K562 (cell line): ENCODE results near the gene TEDC1. TPM values are rescaled to one million over a fixed set of nuclear protein-coding genes. Genes with fewer than 3 reads are reported as not detected.
A peak's percentile ranks its signal among the peaks of the same experiment; 100 is the strongest.

Experiments
- ATAC-seq: fragments of 200-7000 bp; cut with Tn5 transposase; 3 replicates; pipeline ENCODE4 v1.9.1; 2020; ENCODE audit warnings: moderate library complexity
- BruUV-seq: library from RNA; stranded (reverse); fragments of 400-500 nt; replicated peaks from 2 replicates; lab custom pipeline; 2021; lab: Mats Ljungman, UMichigan
- CTCF ChIA-PET: fragments of 300-600 bp; formaldehyde crosslinking; extraction: SDS; loops from one replicate; lab custom pipeline; 2021; ENCODE audit warnings: low intra/inter-chr PET ratio; lab: Yijun Ruan, JAX
- POLR2A ChIA-PET: fragments of 300-600, 350-650 bp; sonication (Branson Sonifier 250); formaldehyde crosslinking; extraction: SDS; loops from one replicate; lab custom pipeline; 2021; ENCODE audit warnings: antibody characterized with exemption, inconsistent platforms; lab: Yijun Ruan, JAX
- DNase-seq, 4 experiments: peaks; one replicate each; pipeline versions ENCODE4 v3.0.0 to v3.0.0-alpha.2; 2011 to 2018; ENCODE audit warnings: low spot score in 3 of 4, mixed read lengths in 3 of 4; ENCODE audit errors: extremely low read depth in 1 of 4
- FAIRE-seq: peaks from 2 replicates; lab custom pipeline; 2011; peaks lifted over from hg19 to GRCh38; lab: Jason Lieb, UNC
- H2AFZ ChIP-seq: 2 replicates; pipeline ENCODE4 v1.6.0; 2011; ENCODE audit warnings: low read depth, low read length, control low read depth, inconsistent platforms
- H3K27ac ChIP-seq: fragments of 200-600 bp; 3 replicates; pipeline ENCODE4 v1.8.0; 2011; ENCODE audit warnings: low read depth, mild to moderate bottlenecking, control low read depth, inconsistent platforms, low read length, moderate library complexity, mixed read lengths; ENCODE audit errors: extremely low read depth
- H3K27me3 ChIP-seq, 2 experiments: fragments of 300-600 bp in 1 of 2; 2 replicates in 1 of 2; 3 replicates in 1 of 2; pipeline versions ENCODE4 v1.6.0 to v1.8.0; 2011; ENCODE audit warnings: inconsistent platforms in 2 of 2, low read length in 2 of 2, mild to moderate bottlenecking in 1 of 2, mixed read lengths in 1 of 2, moderate library complexity in 1 of 2; ENCODE audit not compliant: control insufficient read depth in 2 of 2, insufficient read depth in 2 of 2
- H3K36me3 ChIP-seq: fragments of 300-600 bp; 3 replicates; pipeline ENCODE4 v1.8.0; 2011; ENCODE audit warnings: mild to moderate bottlenecking, low read length, inconsistent platforms; ENCODE audit not compliant: control insufficient read depth, insufficient read depth
- H3K4me1 ChIP-seq, 2 experiments: fragments of 200-600 bp in 1 of 2; replicated peaks in 1 of 2; 2 replicates in 1 of 2; 3 replicates in 1 of 2; pipeline versions ENCODE4 v1.5.1 to v1.8.0; 2011; ENCODE audit warnings: inconsistent platforms in 2 of 2, low read length in 2 of 2, mild to moderate bottlenecking in 1 of 2, mixed read lengths in 1 of 2, moderate library complexity in 1 of 2; ENCODE audit not compliant: control insufficient read depth in 2 of 2, insufficient read depth in 2 of 2
- H3K4me2 ChIP-seq: 2 replicates; pipeline ENCODE4 v1.6.1; 2011; ENCODE audit warnings: low read length, control low read depth, inconsistent platforms, mixed read lengths; ENCODE audit not compliant: insufficient read depth
- H3K4me3 ChIP-seq: fragments of 200-600 bp; sonication (generic), shearing (Covaris generic); 2 replicates; pipeline ENCODE4 v1.5.1; 2016; ENCODE audit warnings: control low read depth, inconsistent platforms
- H3K79me2 ChIP-seq: fragments of 200-600 bp; 3 replicates; pipeline ENCODE4 v1.8.0; 2011; ENCODE audit warnings: low read length, inconsistent platforms; ENCODE audit not compliant: control insufficient read depth, insufficient read depth
- H3K9ac ChIP-seq, 2 experiments: 2 replicates each; pipeline versions ENCODE4 v1.6.0 to v1.6.1; 2011; ENCODE audit warnings: low read depth in 2 of 2, low read length in 2 of 2, control low read depth in 1 of 2, inconsistent platforms in 1 of 2, mild to moderate bottlenecking in 1 of 2, mixed read lengths in 1 of 2; ENCODE audit not compliant: insufficient read depth in 1 of 2
- H3K9me1 ChIP-seq: one replicate; pipeline ENCODE4 v1.6.0; 2011; ENCODE audit warnings: inconsistent platforms, mild to moderate bottlenecking, low read length, moderate library complexity; ENCODE audit not compliant: control insufficient read depth, insufficient read depth
- H3K9me3 ChIP-seq: replicated peaks from 2 replicates; pipeline ENCODE4 v1.5.1; 2011; ENCODE audit warnings: low read depth, low read length, inconsistent platforms; ENCODE audit not compliant: control insufficient read depth, insufficient read depth
- H4K20me1 ChIP-seq: replicated peaks from 2 replicates; pipeline ENCODE4 v1.6.1; 2011; ENCODE audit warnings: low read length, inconsistent platforms, mixed read lengths; ENCODE audit not compliant: control insufficient read depth, insufficient read depth
- BRF2 ChIP-seq: IDR thresholded peaks from 3 replicates; pipeline ENCODE4 v1.6.1; 2011; ENCODE audit warnings: borderline replicate concordance, mild to moderate bottlenecking; ENCODE audit not compliant: insufficient read length, insufficient read depth
- CREBBP ChIP-seq: IDR thresholded peaks from one replicate; pipeline ENCODE4 v1.6.1; 2012; ENCODE audit warnings: low read depth, mild to moderate bottlenecking, control low read depth, inconsistent platforms, low read length
- CXXC5 ChIP-seq: fragments of 250-450 bp; sonication (Bioruptor Pico); IDR thresholded peaks from 2 replicates; pipeline ENCODE4 v1.8.0; 2022; ENCODE audit warnings: inconsistent platforms, mild to moderate bottlenecking, moderate library complexity
- ETV5 ChIP-seq: sonication (generic); formaldehyde crosslinking; IDR thresholded peaks from 2 replicates; pipeline ENCODE4 v1.4.0; 2020; ENCODE audit warnings: low read depth, mild to moderate bottlenecking, missing genetic modification reagents
- FOXM1 ChIP-seq, 2 experiments: fragments of 450-650 bp in 1 of 2; sonication (generic) in 1 of 2; formaldehyde crosslinking in 1 of 2; IDR thresholded peaks; 2 replicates each; pipeline versions ENCODE4 v1.6.1 to v1.9.0; 2017 to 2022; ENCODE audit warnings: low read depth in 2 of 2, mild to moderate bottlenecking in 2 of 2, missing genetic modification reagents in 1 of 2, moderate library complexity in 1 of 2
- HIVEP1 ChIP-seq: fragments of 250-450 bp; sonication (Bioruptor Pico); IDR thresholded peaks from 2 replicates; pipeline ENCODE4 v1.4.0; 2020; ENCODE audit warnings: mild to moderate bottlenecking
- MAFG ChIP-seq: fragments of 450-650 bp; conservative IDR thresholded peaks from 2 replicates; pipeline ENCODE4 v1.6.1; 2016; ENCODE audit warnings: missing genetic modification characterization, missing compliant biosample characterization
- NFE2 ChIP-seq: IDR thresholded peaks from 2 replicates; pipeline ENCODE4 v1.6.1; 2014; ENCODE audit warnings: antibody characterized with exemption, low read depth
- PRMT5 ChIP-seq: sonication (generic); formaldehyde crosslinking; IDR thresholded peaks from 2 replicates; pipeline ENCODE4 v1.5.0; 2020; ENCODE audit warnings: missing genetic modification reagents
- RBBP5 ChIP-seq: fragments of 200-600 bp; sonication (generic); IDR thresholded peaks from 2 replicates; pipeline ENCODE4 v1.6.1; 2012; ENCODE audit warnings: borderline replicate concordance, mild to moderate bottlenecking, low read length, control low read depth, inconsistent platforms; ENCODE audit not compliant: insufficient read depth, poor library complexity, severe bottlenecking
- RBM39 ChIP-seq: fragments of 200-400 bp; formaldehyde crosslinking; optimal IDR thresholded peaks from 2 replicates; pipeline ENCODE3; 2018; ENCODE audit warnings: low read depth, low read length
- RFX7 ChIP-seq: fragments of 250-450 bp; sonication (Bioruptor Pico); IDR thresholded peaks from 2 replicates; pipeline ENCODE4 v1.5.1; 2021; ENCODE audit warnings: mild to moderate bottlenecking
- TAF7 ChIP-seq: fragments of 450-650 bp; IDR thresholded peaks from 2 replicates; pipeline ENCODE4 v1.6.1; 2016; ENCODE audit warnings: missing genetic modification characterization, missing compliant biosample characterization
- TSHZ1 ChIP-seq: fragments of 250-450 bp; sonication (Bioruptor Pico); IDR thresholded peaks from 2 replicates; pipeline ENCODE4 v1.4.0; 2020; ENCODE audit warnings: mild to moderate bottlenecking, moderate library complexity
- ZNF217 ChIP-seq: sonication (generic); formaldehyde crosslinking; IDR thresholded peaks from 2 replicates; pipeline ENCODE4 v1.8.0; 2022; ENCODE audit warnings: mild to moderate bottlenecking, missing genetic modification reagents
- ZNF277 ChIP-seq: fragments of 250-450 bp; sonication (Bioruptor Pico); IDR thresholded peaks from 2 replicates; pipeline ENCODE4 v1.8.0; 2022; ENCODE audit warnings: inconsistent platforms, mild to moderate bottlenecking, moderate library complexity, borderline replicate concordance
- WGBS: fragments of 100-300 bp; shearing (Covaris generic); methylation state at CpG from one replicate; pipeline ENCODE4 v1.1.6; 2016; ENCODE audit warnings: low coverage, mixed read lengths; ENCODE audit not compliant: insufficient coverage; ENCODE audit errors: missing lambda C conversion rate; 5-methylcytosine and 5-hydroxymethylcytosine counted together
- in situ Hi-C: fragments of 300-500 bp; cut with MboI; formaldehyde crosslinking; loops from 4 replicates; pipeline ENCODE4 v1.15.0; 2018; ENCODE audit warnings: inconsistent platforms, mixed read lengths
- intact Hi-C: fragments of 100-400 bp; cut with micrococcal nuclease; formaldehyde crosslinking; loops from 2 replicates; pipeline ENCODE4 v1.14.2; 2022
- polyA plus RNA-seq, 8 experiments: library from polyadenylated mRNA; depleted of rRNA in 4 of 8; stranded (reverse) in 5 of 8; unstranded in 3 of 8; fragments of >200 nt; fragmentation: Nextera tagmentation in 2 of 8; fragmentation: Illumina TruSeq in 1 of 8; extraction: Ambion mirVana in 2 of 8; extraction: Trizol in 1 of 8; gene quantifications; 2 replicates each; pipeline versions ENCODE4 v1.2.1 to v1.2.3, GENCODE V29; 2011 to 2014; ENCODE audit warnings: inconsistent platforms in 1 of 8, missing spikeins in 1 of 8
- total RNA-seq, 7 experiments: library from RNA; depleted of rRNA in 6 of 7; stranded (reverse); fragments of >200 nt in 6 of 7; fragmentation: Illumina TruSeq in 2 of 7; extraction: Trizol in 2 of 7; gene quantifications; 2 replicates each; pipeline versions ENCODE4 v1.2.1 to v1.2.3, GENCODE V29; 2011 to 2021; ENCODE audit warnings: low replicate concordance in 1 of 7

TEDC1 gene
- total and polyA plus RNA-seq, 9 of the 15 experiments (the other 6 are each of a cell fraction or from before 2014, with no cell fraction given): 0.21 to 28.3 (median 5.9) TPM

GRCh38 chr14:105479431-105480158, 11.5 kb upstream of the TEDC1 start:
- H3K9me1 ChIP-seq: no peaks in the 10 kb centered on the region
- no peak for ATAC-seq
- H3K79me2 ChIP-seq: no peaks in the 10 kb centered on the region
- H3K27me3 ChIP-seq: peaks cover 0 to 7% of the 10 kb centered on the region in 2 experiments; a peak in 1 of 5 replicates
- POLR2A ChIA-PET: interaction anchor here (1.4 kb wide), 1 partner anchor 7 kb away, joined by 8 read pairs; no protein-coding TSS in a partner anchor
- no peak overlapping the region for H3K4me3 ChIP-seq
- CTCF ChIA-PET: interaction anchor here (1.5 kb wide), 1 partner anchor 48 kb away, joined by 4 read pairs; no protein-coding TSS in a partner anchor
- no peaks in the 10 kb centered on the region; the same call in 1 of the 2 replicates for H4K20me1 ChIP-seq
- no peak for FAIRE-seq
- in situ Hi-C loops: no loop called here
- no peak overlapping the region for H2AFZ ChIP-seq
- WGBS: 13% methylated on average over 20 of the region's 34 CpGs
- intact Hi-C loops: loop anchor here (10.0 kb wide), 1 partner anchor 45 kb away; the partner anchor contains the start of gene TMEM121
- peaks cover 5 to 93% of the 10 kb centered on the region in 2 experiments for H3K4me1 ChIP-seq
- no peak overlapping the region for H3K4me2 ChIP-seq
- H3K9ac ChIP-seq: 0 out of 4 replicates have a peak overlapping the region, but pooled peaks of 1 of the 2 experiments have one; percentile 1
- DNase-seq: no peak
- no peak overlapping the region for H3K27ac ChIP-seq
- no peaks in the 10 kb centered on the region for H3K36me3 ChIP-seq
- H3K9me3 ChIP-seq: no peaks in the 10 kb centered on the region
- BruUV-seq: no TSS peak
- TF ChIP-seq RFX7 (CRISPR knock-in tag): no peak
- TF ChIP-seq ZNF277 (CRISPR knock-in tag): no peak
- no peak for TF ChIP-seq RBBP5
- TF ChIP-seq ZNF217 (CRISPR knock-in tag): no peak
- TF ChIP-seq HIVEP1 (CRISPR knock-in tag): no peak
- TF ChIP-seq RBM39: no peak
- TF ChIP-seq FOXM1 (IDR thresholded peaks at IDR 0.05; ENCODE audit: low read depth): no peak
- TF ChIP-seq FOXM1 (CRISPR knock-in tag; IDR thresholded peaks at IDR 0.05; ENCODE audit: low read depth): no peak
- no peak for TF ChIP-seq MAFG (tag)
- TF ChIP-seq CXXC5 (CRISPR knock-in tag): no peak
- no peak for TF ChIP-seq CREBBP
- TF ChIP-seq ETV5 (CRISPR knock-in tag): no peak
- no peak for TF ChIP-seq NFE2
- TF ChIP-seq TSHZ1 (CRISPR knock-in tag): no peak
- no peak for TF ChIP-seq TAF7 (tag)
- no peak for TF ChIP-seq PRMT5
- TF ChIP-seq BRF2: no peak
